Choroid plexus epithelial cell (primary cell): ENCODE results near the gene TNN.
A peak's percentile ranks its signal among the peaks of the same experiment; 100 is the strongest.

ENCODE experiments used
- DNase-seq: peaks from one replicate; pipeline ENCODE4 v3.0.0-alpha.2; 2010; ENCODE audit warnings: low read depth
- H3K4me3 ChIP-seq: 2 replicates; pipeline ENCODE4 v1.5.1; 2011; ENCODE audit warnings: low read depth, mild to moderate bottlenecking, control low read depth, low read length, moderate library complexity
- CTCF ChIP-seq: conservative IDR thresholded peaks from 2 replicates; pipeline ENCODE4 v1.5.1; 2011; ENCODE audit warnings: low read depth, mild to moderate bottlenecking, control low read depth, inconsistent platforms, low read length, moderate library complexity

TNN gene

GRCh38 chr1:175126347-175126746 lies 58.7 kb downstream of the TNN start:
- TF ChIP-seq CTCF: no peak
- H3K4me3 ChIP-seq: no peak overlapping the region
- DNase-seq: no peak

GRCh38 chr1:175127565-175127964 lies 59.9 kb downstream of the TNN start:
- TF ChIP-seq CTCF: no peak
- no peak for DNase-seq

GRCh38 chr1:175128523-175128922 lies 60.9 kb downstream of the TNN start:
- no peak overlapping the region for H3K4me3 ChIP-seq
- TF ChIP-seq CTCF: no peak
- DNase-seq: no peak

More at GRCh38 chr1:175127565-175127964, 59.9 kb downstream of the TNN start:
- H3K4me3 ChIP-seq: no peak overlapping the region

GRCh38 chr1:175129182-175129581 lies 61.5 kb downstream of the TNN start:
- DNase-seq: no peak
- H3K4me3 ChIP-seq: no peak overlapping the region
- TF ChIP-seq CTCF: no peak

- no peak overlapping the region for H3K4me3 ChIP-seq
- DNase-seq: no peak
- TF ChIP-seq CTCF: no peak
Observed at GRCh38 chr1:175129644-175129996, 62.0 kb downstream of the TNN start.

- peak; percentile 3 for TF ChIP-seq CTCF
- no peak overlapping the region for H3K4me3 ChIP-seq
- DNase-seq: peak; percentile 48
Observed at GRCh38 chr1:175129997-175130648, 62.5 kb downstream of the TNN start.

- no peak for TF ChIP-seq CTCF
- DNase-seq: no peak
- no peak overlapping the region for H3K4me3 ChIP-seq
Observed at GRCh38 chr1:175130649-175131045, 63.0 kb downstream of the TNN start.
